GM12875 (cell line): ENCODE data around the gene OGFR.
"Not testable (repeated sequence)": the region's sequence is repeated elsewhere in the genome, so short reads cannot be mapped to it uniquely, and the experiment has no call there.

Source experiments
- H3K4me3 ChIP-seq: one replicate; pipeline ENCODE4 v1.5.1; 2011; ENCODE audit warnings: low read depth, low read length, control low read depth
- TF ChIP-seq, protein P1 (sequence below): IDR thresholded peaks from 2 replicates; pipeline ENCODE4 v1.5.1; 2011; ENCODE audit warnings: low read depth, mild to moderate bottlenecking, control low read depth, inconsistent platforms, low read length, moderate library complexity, borderline replicate concordance; ENCODE audit not compliant: insufficient read depth

OGFR gene

DNA sequence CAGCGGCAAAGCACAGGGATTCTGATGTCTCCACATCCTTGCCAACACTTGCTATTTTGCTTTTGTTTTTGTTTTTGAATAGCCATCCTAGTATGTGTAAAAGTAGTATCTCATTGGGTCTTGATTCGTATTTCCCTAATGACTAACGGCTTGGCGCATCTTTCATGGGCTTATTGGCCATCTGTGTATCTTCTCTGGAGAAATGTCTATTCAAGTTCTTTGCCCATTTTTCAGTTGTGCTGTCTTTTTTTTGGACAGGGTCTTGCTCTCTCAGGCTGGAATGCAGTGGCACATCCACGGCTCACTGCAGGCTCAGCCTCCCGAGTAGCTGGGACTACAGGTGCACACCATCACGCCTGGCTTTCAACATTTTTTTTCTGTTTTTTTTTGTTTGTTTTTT, 39.5 kb downstream of the OGFR start:
- no peak overlapping the region for H3K4me3 ChIP-seq
- TF ChIP-seq, protein P1, sequence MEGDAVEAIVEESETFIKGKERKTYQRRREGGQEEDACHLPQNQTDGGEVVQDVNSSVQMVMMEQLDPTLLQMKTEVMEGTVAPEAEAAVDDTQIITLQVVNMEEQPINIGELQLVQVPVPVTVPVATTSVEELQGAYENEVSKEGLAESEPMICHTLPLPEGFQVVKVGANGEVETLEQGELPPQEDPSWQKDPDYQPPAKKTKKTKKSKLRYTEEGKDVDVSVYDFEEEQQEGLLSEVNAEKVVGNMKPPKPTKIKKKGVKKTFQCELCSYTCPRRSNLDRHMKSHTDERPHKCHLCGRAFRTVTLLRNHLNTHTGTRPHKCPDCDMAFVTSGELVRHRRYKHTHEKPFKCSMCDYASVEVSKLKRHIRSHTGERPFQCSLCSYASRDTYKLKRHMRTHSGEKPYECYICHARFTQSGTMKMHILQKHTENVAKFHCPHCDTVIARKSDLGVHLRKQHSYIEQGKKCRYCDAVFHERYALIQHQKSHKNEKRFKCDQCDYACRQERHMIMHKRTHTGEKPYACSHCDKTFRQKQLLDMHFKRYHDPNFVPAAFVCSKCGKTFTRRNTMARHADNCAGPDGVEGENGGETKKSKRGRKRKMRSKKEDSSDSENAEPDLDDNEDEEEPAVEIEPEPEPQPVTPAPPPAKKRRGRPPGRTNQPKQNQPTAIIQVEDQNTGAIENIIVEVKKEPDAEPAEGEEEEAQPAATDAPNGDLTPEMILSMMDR: no peak

DNA sequence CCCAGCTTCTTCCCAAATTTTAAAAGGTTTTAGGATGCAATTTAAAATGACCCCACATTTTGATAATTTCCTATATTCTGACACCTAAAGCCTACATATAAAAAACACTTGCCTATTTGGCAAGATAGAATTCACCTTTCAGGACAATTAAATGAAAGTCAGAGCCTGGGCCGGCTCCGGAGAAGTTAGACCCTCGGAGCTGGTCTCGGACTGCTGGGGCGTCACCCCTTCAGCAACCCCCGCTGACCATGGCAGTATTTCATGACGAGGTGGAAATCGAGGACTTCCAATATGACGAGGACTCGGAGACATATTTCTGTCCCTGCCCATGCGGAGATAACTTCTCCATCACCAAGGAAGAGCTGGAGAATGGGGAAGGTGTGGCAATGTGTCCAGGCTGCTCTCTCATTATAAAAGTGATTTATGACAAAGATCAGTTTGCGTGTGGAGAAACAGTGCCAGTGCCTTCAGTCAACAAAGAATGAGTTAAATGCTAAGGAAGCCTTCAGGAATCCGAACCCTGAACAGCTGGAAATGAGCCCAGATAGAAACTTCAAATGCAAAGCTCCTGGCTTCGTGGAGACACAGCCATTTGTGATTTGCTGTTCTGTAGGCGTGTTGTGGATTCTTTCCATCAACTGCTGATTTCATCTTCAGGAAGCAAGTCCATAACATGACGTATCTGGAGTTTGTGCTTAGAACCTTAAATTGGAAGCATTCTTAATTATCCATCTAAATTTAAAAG, 41.0 kb downstream of the OGFR start:
- TF ChIP-seq, protein P1: no peak
- H3K4me3 ChIP-seq: no peak overlapping the region

DNA sequence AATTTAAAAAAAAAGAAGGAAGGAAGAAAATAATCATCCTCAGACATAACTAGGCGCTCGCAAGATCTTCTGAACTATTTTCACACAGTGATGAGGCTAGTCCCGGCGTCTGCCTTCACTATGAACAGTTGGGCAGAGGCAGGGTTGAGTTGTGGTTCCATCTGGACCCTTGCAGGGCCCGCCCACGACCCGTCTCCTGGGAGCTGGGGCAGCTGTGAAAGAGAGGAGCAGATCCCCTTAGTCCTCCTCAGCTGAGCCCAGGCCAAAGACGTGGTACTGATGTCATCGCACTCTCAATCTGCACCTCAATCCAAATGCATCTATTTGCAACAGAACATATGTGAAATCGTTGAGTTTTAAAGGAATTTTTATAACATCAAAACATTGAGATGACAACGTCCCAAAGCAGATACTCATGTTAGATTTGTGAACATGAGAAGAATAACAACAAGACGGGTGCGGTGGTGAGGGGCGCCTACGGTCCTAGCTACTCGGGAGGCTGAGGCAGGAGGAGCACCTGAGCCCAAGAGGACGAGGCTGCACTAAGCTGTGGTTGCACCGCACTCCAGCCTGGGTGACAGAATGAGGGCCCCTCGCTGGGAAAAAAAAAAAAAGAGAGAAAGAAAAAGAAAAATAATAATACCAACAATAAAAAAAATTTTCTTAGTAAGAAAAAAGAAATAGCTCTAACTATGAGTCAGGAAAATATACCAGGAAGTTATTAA, 41.7 kb downstream of the OGFR start:
- no peak overlapping the region for H3K4me3 ChIP-seq
- TF ChIP-seq, protein P1: no peak

DNA sequence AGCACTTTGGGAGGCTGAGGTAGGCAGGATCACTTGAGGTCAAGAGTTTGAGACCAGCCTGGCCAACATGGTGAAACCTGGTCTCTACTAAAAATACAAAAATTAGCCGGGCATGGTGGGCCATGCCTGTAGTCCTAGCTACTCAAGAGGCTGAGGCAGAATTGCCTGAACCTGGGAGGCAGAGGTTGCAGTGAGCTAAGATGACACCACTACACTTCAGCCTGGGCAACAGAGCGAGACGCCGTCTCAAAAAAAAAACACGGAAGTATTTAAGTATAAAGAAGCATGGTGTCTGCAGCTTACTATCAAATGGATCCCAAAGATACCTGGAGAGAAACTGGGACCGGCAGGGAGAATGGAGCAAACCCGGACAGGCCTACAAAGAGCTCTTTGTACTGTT, 44.3 kb downstream of the OGFR start:
- not testable (repeated sequence) for H3K4me3 ChIP-seq

DNA sequence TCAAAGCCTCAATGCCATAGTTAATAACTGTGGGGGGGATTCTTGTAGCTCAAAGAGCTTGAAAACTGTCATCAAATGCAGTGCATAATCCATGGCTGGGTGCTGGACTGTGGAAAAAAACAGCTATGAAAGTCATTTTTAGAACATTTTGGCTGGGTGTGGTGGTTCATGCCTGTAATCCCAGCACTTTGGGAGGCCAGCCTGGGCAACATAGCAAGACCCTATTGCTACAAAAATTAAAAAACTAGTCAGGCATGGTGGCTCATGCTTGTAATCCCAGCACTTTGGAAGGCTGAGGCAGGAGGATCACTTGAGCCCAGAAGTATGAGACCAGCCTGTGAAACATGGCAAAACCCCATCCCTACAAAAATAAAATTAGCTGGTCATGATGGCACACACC, 44.8 kb downstream of the OGFR start:
- TF ChIP-seq, protein P1: no peak
- no peak overlapping the region for H3K4me3 ChIP-seq

DNA sequence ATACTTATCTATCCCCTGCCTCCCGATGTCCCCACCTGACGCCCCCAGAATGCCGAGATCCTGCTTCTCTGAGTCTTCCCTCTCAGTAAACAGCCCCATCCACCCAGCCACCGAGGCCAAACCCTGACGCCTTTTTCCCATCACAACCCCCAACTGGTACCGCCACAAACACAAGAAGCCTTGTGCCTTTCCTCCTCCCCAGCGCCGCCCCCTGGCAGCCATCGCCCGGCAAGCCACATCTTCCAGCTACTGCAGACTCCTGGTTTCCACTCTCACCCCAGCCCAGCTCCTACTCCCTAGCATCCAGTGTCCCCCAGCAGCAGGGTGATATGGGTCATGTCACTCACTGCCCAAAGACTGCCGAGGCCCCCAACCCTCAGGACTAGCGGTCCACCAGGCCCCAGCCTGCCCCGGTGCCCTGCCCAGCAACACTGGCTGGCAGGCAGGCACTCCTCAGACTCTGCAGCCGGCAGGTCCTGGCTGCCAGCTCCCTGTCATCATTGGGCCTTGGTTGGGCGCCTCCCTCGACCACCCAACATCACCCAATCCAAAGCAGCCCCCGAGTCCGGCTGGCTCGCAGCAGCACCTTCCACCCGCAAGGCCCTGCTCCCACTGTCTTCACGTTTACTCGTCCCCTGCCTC, 45.8 kb downstream of the OGFR start:
- H3K4me3 ChIP-seq: no peak overlapping the region
- TF ChIP-seq, protein P1: no peak

DNA sequence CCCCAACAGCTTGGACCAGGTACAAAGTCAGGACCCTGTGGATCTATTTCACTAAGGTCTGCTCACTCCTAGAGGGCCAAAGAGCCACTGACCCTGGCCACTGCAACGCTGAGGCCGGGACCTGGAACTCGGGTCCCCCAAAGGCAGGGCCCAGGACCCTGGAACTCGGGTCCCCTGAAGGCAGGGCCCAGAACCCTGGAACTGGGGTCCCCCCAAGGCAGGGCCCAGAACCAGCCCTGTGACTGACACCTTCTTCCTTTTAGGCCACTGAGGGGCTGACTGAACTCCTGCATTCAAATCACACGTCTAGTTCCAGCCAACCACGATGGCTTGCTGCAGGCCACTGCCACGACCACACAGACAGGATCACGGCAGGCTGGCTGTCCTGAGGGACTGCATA, 47.6 kb downstream of the OGFR start:
- TF ChIP-seq, protein P1: no peak
- no peak overlapping the region for H3K4me3 ChIP-seq
